Anterior cingulate cortex (tissue), 58 donors: Measurements from ENCODE around the gene DTD1.
"Not testable (repeated sequence)": the region's sequence is repeated elsewhere in the genome, so short reads cannot be mapped to it uniquely, and the experiment has no call there.

ENCODE experiments used
- DNase-seq, 58 donors: peaks; one replicate each; lab custom pipeline; 2025; lab: John Stamatoyannopoulos, UW

DTD1 gene

DNA sequence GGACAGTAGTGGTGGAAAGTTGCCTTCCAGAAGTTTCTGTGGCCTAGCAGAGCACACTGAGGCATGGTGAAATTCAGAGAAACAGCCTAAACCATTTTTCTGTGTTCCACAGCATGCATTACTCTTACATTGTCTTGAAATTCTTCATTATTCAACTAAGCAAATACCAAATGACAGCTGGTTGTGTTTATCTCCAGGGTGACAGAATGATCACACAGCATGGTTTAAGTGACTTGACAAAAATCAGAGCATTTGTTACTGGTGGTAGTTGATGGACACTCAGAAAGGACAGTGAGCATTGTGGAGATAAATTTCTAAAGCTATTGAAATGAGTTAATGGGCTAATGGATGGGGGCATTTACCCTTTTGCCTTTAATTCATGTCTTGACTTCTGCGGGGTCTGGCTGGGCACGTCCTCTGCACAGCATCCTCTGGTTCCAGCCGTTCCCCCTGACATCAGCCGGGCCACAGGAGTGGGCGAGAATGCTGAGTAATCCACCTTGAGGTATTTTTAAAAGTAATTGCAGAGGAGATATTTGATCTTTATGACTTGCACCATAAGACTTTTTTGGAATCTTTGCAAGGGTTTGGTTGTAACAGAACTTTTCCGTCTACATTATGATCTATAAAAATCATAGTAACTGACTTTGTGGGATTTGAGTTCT, 146.8 kb downstream of the DTD1 start:
- no peak for DNase-seq

DNA sequence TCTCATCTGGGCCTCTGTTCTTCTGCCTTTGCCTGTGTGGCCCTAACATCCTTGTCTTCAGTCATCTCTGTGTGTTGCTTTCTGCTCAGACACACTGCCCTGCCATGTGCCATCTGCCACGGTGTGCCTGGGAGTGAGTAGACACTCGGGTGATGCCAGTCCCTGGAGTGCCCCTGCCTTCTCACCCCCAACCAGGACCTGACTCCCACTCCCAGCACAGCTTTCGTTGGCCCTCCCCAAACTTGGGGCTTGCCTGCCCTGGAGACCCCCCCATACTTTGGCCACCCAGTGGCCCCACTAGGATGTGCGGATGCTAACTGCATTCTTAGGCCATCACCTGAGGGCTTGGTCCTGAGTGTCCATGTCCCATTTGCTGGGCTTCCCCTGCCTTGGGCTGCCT, 149.3 kb downstream of the DTD1 start:
- no peak for DNase-seq

DNA sequence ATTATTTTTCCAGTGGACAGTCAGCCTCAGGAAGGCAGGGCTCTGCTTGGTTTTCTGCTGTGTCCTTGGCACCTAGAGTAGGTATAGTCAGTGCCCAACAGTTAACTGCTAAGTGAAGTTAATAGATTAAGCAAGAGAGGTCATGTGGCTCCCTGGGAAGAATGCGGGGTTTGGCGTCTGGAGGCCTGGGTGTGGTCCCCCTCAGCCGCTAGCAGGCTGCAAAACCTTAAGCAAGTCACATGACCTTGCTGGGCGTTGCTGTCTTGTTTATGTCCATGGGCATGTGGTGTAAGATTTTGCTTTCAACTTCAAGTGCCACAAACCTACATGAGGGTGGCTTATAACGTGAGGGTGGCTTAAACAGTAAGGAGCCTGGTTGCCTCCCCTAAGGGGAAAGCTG, 150.2 kb downstream of the DTD1 start:
- no peak for DNase-seq

DNA sequence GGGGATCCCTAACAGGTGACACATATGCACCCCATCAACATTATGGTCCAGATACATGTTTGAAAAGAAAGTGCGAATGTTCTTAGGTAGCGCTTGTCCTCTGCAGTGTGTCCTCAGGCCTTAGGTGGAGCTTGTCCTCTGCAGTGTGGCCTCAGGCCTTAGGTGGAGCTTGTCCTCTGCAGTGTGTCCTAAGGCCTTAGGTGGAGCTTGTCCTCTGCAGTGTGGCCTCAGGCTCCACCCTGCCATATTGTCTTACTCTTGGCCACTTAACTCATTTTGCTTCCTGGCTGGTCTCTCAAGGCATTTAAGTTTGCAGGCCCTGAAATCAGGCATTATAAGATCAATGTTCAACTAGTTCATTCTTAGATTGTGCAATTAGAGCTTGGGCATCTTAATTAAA, 151.0 kb downstream of the DTD1 start:
- no peak for DNase-seq

DNA sequence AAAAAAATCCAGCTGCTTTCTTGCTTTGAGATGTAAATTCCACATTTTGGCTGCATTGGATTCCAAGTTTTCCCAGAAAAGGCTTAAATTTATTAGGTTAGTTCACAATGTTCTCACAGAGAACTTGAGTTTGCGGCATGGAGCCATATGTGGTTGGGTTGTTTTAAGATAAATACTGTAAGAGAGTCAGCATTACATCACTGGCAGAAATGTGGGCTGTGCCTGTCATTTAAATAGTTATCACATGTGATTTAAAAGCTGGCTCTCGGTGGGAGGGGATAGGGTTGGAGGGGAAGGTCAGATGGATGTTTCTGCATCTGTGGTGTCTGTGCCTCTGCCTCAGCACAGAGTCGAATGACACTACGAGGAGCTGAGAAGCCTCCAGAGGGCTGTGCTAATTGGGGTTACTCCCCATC, 151.9 kb downstream of the DTD1 start:
- DNase-seq = peak in 15 of 58 donors; percentile 4 to 56 (median 22)

DNA sequence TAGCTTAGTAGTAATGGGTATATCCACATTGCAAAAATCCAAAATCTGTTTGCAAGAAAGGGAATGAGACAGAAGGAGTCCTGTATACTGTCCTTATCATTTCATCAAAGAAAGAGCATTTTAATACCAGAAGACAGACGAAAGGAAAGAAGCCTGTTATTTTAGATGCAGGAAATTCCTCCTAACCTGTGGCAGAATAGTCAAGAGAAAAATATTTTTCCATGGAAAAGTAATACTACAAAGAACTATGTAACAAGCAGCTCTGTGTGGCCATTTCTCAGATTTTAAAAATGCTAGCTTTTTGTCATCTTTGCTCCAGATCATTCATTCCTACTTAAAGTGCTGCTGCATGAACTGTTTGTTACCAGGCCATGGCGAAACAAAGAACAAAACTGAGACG, 152.9 kb downstream of the DTD1 start:
- DNase-seq = no peak

DNA sequence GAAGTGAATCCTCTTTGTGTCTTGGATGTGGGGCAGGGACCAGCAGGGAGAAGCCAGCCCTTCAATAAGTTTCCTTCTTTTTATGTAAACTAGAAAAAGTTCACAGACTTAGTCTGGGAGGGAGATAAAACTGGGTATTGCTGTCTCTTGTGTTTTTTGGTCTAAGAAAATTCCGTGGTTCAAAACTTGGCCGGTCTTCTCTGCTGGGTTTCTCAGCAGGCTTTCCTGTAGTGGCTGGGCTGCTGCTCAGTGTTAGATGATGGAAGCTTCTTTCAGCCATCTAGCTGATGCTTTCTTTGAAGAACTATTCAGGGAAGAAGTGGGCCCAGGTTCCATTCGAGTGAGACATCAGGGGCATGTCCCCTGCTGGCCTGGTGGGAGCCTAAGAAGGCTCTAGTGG, 155.0 kb downstream of the DTD1 start:
- DNase-seq = no peak

DNA sequence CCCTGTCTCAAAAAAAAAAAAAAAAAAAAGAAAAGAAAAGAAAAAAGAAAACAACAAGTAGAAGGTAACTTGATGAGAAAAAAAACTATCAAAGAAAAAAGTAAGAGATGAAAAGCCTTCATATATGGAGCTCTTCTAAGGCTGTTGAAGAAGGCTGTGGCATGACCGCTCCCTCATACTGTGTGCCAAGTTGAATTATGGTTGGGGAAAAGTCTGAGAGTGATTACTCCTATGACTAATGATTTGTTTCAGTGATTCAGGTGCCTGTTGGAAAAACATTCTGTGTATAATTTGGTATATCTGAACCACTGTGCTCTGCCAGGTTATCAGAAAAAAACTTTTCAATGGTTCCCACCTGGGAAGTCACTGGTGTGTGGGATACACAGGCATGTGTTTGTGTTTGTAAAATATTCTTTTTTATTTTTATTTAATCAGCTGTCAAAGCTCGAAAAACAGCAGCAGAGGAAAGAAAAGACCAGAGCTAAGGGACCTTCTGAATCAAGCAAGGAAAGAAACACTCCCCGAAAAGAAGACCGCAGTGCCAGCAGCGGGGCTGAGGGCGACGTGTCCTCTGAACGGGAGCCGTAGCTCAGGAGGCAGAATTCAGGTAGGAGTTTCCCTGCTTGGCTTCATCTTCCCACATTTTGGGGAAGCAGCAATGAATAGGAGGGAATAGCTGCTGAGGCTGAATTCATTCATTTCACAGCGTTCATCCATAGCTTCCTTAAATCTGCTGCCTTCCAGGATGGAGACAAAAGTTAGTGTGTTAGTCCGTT, 156.0 kb downstream of the DTD1 start:
- DNase-seq = no peak

DNA sequence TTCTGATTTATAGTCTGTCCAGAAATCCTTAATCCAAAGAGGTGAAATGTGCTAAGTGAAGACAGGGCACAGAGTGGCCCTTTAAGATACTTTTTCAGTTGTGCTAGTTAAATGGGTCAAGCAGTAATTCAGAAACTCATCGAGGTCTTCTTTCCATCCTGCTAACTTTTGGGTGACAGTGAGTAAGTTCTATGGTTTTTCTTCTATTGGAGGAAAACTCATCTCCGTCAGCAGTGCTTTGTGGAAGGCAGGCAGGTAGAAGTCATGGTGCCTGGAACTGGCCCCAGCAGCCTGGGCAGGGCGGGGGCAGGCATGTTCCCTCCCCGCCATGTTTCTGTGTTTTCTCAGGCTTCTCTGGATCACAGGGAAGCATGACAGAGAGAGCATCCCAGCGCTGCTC, 159.2 kb downstream of the DTD1 start:
- no peak for DNase-seq

DNA sequence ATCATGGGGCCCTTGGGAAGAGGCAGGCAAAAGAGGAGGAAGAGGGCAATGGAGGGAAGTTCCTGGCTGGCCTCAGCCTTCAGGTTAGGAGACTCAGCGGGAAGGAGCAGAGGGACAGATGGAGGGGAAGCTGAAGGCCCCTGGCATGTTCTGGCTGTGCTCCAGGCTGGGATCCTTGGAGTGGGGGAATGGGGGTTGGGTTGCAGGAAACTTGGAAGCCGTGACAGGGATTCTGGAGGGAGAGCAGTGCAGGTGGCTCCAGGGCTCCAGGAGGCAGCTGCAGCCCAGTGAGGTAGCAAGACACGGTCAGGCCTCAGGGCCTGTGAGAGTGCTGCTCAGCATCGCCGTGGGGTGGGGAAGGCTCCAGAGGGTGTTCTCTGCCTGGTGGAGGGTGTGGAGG, 161.1 kb downstream of the DTD1 start:
- no peak for DNase-seq

DNA sequence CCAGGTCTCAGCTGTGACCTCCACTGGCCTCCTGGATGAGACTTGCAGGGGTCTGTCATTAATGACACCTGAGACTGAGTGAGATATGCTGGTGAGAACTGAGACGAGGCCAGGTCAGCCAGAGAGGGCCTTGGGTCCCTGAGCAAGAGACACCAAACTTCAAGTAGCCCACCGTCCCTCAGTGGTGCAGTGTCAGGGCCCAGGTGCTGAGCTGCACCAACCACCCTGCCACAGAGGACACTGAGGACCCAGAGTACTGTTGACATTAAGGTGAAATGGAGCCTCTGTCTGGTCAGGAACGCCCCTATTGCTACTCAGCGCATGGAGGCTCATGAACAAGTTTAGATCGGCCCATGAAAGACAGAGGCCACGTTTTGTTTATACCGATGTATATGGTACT, 161.7 kb downstream of the DTD1 start:
- DNase-seq = no peak

DNA sequence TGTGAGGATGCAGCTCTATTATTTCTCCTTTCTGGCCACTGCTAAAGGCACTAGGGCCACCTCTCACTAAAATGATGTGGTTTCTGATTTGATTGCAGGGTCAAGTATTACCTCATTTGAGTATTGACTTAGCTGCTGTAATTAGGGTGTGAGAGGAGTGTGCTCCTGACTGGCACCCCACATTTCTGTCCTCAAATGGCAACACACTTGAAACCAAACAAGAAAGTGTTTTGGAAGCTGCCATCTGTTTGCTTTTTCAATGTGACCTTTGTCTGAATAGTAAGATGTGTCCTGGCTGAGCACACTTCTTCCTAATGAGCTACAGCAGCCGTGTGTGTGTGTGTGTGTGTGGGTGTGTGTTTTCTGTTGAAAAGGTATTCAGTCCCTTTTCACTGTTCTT, 162.9 kb downstream of the DTD1 start:
- DNase-seq = no peak

DNA sequence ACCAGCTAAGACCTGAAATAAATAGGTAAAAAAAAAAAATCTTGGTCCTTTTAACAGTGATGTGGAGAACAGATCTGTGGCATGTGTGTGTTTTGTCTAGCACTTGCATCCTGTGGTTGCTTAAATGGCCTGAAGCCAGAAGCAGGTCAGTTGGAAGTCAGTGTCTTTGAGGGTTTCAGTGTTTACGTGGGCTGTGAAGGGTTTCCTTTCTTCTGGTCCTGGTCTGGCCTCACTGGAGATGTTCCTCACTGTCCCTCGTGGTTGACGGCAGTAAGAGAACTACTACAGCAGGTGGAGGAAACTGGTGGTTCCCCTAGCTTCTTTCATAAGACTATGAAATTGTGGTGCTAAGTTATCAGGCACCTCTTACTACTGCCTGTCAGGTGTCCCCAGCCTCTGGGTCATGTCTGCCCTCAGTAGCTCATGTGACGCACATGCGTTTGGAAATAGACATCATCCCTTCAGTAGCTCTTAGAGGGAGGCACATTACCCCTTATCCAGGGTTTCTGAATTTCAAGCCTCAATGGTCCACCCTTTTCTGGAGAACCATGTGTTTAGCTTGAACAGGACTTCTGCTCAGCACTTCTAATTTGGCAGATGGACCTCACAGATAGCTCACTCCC, 166.3 kb downstream of the DTD1 start:
- DNase-seq = no peak

DNA sequence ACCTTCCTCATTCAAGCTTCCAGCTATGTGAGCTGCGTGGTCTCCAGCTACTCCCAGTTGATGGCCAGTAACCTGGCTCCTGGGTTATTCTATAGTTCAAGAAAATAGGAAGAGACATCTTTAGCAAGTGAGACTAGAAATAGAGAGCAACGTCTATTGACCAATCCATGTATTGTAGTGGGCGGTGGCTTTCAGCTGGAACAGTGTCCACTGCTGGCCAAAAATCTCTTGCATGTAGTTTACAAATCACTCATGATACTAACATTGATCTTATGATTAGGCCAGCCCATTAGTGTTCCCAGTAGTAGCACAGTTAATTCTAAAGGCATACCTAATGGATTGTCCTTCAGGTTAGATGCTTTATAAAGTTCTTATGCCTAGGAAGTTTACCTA, 166.8 kb downstream of the DTD1 start:
- DNase-seq = no peak

DNA sequence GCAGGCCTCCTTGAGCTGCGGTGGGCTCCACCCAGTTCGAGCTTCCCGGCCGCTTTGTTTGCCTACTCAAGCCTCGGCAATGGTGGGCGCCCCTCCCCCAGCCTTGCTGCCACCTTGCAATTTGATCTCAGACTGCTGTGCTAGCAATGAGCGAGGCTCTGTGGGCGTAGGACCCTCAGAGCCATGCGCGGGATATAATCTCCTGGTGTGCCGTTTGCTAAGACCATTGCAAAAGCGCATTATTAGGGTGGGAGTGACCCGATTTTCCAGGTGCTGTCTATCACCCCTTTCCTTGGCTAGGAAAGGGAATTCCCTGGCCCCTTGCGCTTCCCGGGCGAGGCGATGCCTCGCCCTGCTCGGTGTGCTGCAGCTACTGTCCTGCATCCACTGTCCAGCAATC, 173.0 kb downstream of the DTD1 start:
- not testable (repeated sequence) for DNase-seq

DNA sequence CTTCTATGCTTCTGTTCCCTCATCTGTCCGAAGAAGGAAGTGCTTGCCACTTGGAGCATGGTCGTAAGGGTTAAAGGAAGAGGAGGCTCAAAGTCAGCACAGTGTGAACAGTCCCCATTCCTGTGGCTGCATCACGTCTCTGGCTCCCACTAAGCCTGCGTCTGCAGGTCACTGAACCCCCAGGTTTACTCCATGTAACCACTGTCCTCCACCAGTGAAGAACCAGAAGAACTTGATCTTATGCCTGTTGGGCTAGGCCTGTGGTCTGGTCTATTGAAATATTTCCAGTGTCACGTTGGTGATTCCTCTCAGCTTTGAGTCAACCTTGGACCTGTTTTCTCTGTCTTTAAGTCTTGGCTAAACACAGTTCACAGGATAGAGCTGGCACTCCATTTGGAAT, 179.8 kb downstream of the DTD1 start:
- DNase-seq = no peak

DNA sequence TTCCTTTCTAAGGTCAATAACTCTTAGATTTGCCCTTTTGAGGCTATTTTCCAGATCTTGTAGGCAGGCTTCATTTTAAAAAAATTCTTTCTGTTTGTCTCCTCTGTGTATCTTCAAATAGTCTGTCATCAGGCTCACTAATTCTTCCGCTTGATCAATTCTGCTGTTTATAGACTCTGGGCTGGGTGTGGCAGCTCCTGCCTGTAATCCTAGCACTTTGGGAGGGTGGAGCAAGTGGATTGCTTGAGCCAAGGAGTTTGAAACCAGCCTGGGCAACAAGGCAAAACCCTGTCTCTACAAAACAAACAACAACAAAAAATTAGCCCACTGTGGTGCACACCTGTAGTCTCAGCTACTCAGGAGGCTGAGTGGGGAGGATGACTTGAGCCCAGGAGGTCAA, 185.7 kb downstream of the DTD1 start:
- no peak for DNase-seq

DNA sequence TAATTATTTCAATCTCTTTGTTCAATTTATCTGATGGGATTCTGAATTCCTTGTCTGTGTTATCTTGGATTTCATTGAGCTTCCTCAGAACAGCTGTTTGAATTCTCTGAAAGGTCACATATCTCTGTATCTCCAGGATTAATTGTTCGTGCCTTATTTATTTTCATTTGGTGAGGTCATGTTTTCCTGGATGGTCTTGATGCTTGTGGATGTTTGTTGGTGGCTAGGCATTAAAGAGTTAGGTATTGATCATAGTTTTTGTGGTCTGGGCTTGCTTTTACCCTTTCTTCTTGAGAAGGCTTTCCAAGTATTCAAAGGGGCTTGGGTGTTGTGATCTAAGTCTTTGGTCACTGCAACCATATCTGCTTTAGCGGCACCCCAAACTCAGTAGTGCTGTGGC, 186.4 kb downstream of the DTD1 start:
- no peak for DNase-seq

DNA sequence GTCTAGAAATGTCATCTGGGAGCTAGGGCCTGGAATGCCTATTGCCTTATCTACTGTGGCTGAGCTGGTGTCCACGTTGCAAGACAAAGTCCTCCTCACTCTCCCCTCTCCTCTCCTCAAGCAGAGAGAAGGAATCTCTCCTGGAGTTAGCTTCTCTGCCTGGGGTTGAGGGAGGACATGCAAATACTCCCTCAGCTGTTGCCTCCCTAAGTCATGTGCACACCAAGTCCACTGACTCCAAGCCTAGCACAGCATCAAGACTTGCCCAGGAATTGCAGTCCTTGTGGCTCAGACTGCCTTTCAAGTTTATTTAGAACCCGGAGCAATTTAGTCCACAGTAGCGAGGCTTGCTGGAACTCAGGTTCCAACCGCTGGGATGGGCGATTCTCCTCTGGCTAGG, 187.8 kb downstream of the DTD1 start:
- DNase-seq = no peak

DNA sequence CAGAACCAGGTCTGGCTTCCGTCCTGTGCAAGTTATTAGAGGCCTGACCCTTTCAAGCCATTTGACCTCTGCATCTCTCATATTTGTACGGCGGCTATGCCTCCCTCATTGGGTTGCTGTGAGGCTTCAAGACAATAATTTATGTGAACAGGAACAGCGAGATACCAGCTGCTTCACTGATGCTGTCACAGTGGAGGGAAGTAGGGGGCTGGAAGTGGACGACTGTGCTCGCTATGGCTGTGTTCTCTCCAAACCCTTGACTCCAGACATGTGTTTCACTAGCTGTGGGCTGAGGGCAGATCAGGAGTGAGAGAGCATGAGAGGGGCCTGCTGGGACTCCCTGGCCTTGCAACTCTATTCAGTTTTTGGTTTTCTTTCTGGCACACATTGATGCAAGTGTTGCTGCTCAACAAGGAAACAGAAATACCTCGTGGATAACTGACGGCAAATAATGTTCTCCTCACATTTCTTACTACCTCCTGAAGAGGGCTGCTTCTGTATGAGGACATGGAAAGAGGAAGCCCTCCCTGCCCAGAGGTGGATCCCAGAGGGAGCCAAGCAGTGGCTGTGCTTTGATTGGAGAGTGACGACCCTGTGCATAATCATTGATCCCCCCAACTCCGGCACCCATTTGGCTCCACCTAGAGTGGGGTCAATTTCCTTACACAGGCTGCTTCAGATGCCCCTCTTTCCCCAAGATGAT, 191.0 kb downstream of the DTD1 start:
- DNase-seq = no peak

DNA sequence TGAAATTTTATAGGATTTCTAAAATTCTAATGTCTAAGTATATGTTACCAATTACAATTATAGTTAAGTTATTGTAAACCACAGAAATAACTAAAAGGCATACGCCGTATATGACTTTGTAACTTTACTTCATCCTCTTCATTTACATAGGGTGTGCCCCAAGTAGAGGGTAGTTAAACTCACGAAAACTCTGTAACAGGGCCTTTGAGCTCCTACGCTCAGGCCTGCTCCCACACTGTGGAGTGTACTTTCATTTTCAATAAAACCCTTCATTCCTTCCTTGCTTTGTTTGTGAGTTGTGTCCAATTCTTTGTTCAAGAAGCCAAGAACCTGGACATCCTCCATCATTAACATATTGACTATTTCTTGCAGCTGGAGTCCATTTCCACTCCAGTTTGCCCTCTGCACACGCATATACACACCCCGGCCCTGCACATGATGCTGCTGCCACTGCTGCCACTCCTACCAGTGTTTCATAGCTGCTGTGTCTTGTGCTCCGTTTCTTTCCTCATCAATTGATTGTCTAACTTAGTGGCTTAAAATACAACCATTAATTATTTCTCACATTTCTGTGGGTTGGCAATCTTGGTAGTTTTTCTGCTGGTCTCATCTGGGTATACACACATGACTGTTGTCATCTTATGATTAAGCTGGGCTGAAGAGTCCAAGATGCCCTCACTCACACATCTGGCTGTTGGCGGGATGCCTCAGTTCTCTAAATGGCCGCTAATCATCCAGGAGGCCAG, 192.7 kb downstream of the DTD1 start:
- no peak for DNase-seq
